ENCODE results near the gene GALR2.
"Not testable (repeated sequence)": the region's sequence is repeated elsewhere in the genome, so short reads cannot be mapped to it uniquely, and the experiment has no call there.

Gene GALR2

GRCh38 chr17:76040376-76040775, 34.2 kb upstream of the GALR2 start:
- ChIA-PET POLR2A (no interaction called here), CTCF (interaction anchor here (0.8 to 3.2 kb wide), 4 partner anchors 26 to 259 kb away, joined by 3 to 10 read pairs (median 4); no protein-coding TSS in a partner anchor)
- TF ChIP-seq CTCF (IDR thresholded peaks at IDR 0.05; ENCODE audit: control extremely low read depth, extremely low read depth, low read depth, missing control alignments): no peak
- no peak for DNase-seq (ENCODE audit: extremely low spot score)

- not testable (repeated sequence) for DNase-seq (ENCODE audit: extremely low spot score)
- ChIA-PET CTCF (interaction anchor here (0.7 to 3.2 kb wide), 5 partner anchors 15 to 237 kb away, joined by 3 to 19 read pairs (median 4); no protein-coding TSS in a partner anchor), POLR2A (interaction anchor here (0.7 kb wide), 1 partner anchor 46 kb away, joined by 3 read pairs; no protein-coding TSS in a partner anchor)
These were observed 31.7 kb upstream of the GALR2 start for GRCh38 chr17:76042868-76043267.

GRCh38 chr17:76044475-76045007, 30.0 kb upstream of the GALR2 start:
- POLR2A ChIA-PET: not testable (repeated sequence)

GRCh38 chr17:76046064-76046463, 28.5 kb upstream of the GALR2 start:
- DNase-seq (ENCODE audit: extremely low spot score): no peak
- no peak for TF ChIP-seq CTCF (IDR thresholded peaks at IDR 0.05; ENCODE audit: control extremely low read depth, extremely low read depth, low read depth, missing control alignments)
- ChIA-PET CTCF (interaction anchor here (0.9 to 2.2 kb wide), 5 partner anchors 12 to 141 kb away, joined by 3 to 9 read pairs (median 3); no protein-coding TSS in a partner anchor), POLR2A (no interaction called here)

More at GRCh38 chr17:76044475-76045007, 30.0 kb upstream of the GALR2 start:
- CTCF ChIA-PET; DNase-seq (ENCODE audit: extremely low spot score): not testable (repeated sequence)

GRCh38 chr17:76048025-76048605, 26.5 kb upstream of the GALR2 start:
- ChIA-PET CTCF (interaction anchor here (1.4 to 1.6 kb wide), 2 partner anchors 14 to 232 kb away, joined by 3 to 4 read pairs; no protein-coding TSS in a partner anchor), POLR2A (no interaction called here)
- TF ChIP-seq CTCF (IDR thresholded peaks at IDR 0.05; ENCODE audit: control extremely low read depth, extremely low read depth, low read depth, missing control alignments): no peak
- no peak for DNase-seq (ENCODE audit: extremely low spot score)

- ChIA-PET CTCF (interaction anchor here (1.7 kb wide), 1 partner anchor 43 kb away, joined by 6 read pairs; no protein-coding TSS in a partner anchor), POLR2A (no interaction called here)
- TF ChIP-seq CTCF (IDR thresholded peaks at IDR 0.05; ENCODE audit: control extremely low read depth, extremely low read depth, low read depth, missing control alignments): no peak
- no peak for DNase-seq (ENCODE audit: extremely low spot score)
These were observed 25.9 kb upstream of the GALR2 start for GRCh38 chr17:76048711-76049110.

- ChIA-PET CTCF (interaction anchor here (0.9 to 1.7 kb wide), 3 partner anchors 12 to 44 kb away, joined by 3 to 6 read pairs (median 4); no protein-coding TSS in a partner anchor), POLR2A (no interaction called here)
These were observed 25.3 kb upstream of the GALR2 start for GRCh38 chr17:76049239-76049638.

More at GRCh38 chr17:76049239-76049638, 25.3 kb upstream of the GALR2 start:
- DNase-seq (ENCODE audit: extremely low spot score): no peak
- no peak for TF ChIP-seq CTCF (IDR thresholded peaks at IDR 0.05; ENCODE audit: control extremely low read depth, extremely low read depth, low read depth, missing control alignments)

Measured in GM10248 (cell line).